Hepatocyte (in vitro differentiated cells): ENCODE measurements around the gene HMGN4.

ENCODE experiments used
- EZH2phosphoT487 ChIP-seq: fragments of 200-600 bp; sonication (generic); IDR thresholded peaks from one replicate; pipeline ENCODE4 v1.6.1; 2018; ENCODE audit warnings: antibody characterized with exemption, mild to moderate bottlenecking, low read depth, moderate library complexity; ENCODE audit not compliant: unreplicated experiment, severe bottlenecking
- TF ChIP-seq, protein P1 (sequence below): fragments of 200-600 bp; sonication (generic); IDR thresholded peaks from 2 replicates; pipeline ENCODE4 v1.5.1; 2016; ENCODE audit warnings: antibody characterized with exemption, mild to moderate bottlenecking; ENCODE audit not compliant: poor library complexity

DNA sequence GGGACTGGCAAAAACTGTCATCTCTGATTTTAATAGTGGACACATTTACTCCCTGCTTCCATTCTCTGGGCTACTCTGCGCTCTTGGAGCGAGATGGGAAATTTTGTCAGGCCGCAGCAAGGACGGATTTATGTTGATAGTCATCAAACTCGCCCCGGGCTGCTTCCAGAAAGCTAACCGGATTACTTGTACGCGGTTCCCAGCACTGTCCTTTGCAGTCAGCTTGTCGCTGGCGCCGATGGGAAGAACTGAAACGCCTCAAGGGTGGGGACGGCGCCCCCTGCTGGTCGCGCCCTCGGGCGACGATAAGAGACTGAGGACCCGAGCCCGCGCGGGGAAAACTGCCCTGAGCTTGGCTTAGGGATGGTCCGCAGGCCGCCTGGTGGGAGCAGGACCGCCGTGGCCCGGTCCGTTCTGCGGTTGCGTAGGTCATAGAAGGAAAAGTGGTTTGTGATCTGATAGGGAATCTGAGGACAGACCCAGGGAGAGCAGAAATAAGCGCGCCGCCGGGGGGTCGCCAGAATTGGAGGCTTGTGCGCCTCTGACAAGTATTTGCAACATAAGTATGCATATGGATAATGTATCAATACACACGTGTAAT is 57.6 kb downstream of the HMGN4 start:
- TF ChIP-seq, protein P1, sequence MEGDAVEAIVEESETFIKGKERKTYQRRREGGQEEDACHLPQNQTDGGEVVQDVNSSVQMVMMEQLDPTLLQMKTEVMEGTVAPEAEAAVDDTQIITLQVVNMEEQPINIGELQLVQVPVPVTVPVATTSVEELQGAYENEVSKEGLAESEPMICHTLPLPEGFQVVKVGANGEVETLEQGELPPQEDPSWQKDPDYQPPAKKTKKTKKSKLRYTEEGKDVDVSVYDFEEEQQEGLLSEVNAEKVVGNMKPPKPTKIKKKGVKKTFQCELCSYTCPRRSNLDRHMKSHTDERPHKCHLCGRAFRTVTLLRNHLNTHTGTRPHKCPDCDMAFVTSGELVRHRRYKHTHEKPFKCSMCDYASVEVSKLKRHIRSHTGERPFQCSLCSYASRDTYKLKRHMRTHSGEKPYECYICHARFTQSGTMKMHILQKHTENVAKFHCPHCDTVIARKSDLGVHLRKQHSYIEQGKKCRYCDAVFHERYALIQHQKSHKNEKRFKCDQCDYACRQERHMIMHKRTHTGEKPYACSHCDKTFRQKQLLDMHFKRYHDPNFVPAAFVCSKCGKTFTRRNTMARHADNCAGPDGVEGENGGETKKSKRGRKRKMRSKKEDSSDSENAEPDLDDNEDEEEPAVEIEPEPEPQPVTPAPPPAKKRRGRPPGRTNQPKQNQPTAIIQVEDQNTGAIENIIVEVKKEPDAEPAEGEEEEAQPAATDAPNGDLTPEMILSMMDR, result peak; percentile 91
- TF ChIP-seq EZH2phosphoT487, result no peak
